ENCODE measurements around the gene MACROD2.
"Not testable (repeated sequence)": the region's sequence is repeated elsewhere in the genome, so short reads cannot be mapped to it uniquely, and the experiment has no call there.

MACROD2 gene

DNA sequence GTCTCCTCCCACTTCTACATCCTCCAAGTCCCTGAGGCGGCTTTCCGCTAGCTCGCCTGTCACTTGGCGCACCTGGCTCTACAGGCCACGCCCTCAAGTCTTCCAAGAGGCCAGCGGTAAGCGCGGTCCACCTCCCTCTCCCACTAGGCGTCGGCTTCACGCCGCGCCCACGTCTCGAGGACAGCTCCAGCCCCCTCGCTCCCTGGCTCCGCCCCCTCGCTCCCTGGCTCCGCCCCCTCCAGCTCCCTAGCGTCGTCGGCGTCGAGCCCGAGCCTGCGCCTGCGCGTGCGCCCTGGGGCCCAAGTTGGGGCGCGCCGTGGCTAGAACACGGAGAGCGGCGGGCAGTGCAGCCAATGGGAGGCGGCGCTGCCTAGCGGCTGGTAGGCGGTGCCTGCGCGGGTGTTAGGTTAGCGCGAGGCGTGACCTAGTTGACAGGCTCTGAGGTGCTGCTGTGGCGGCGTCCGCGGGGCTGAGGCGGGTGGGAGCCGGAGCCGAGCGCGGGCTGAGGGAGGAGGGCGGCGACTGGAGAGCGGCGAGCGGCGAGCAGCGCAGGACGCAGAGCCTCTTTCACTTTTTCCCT, at the start of gene MACROD2:
MACROD2 (plus strand) TSS at position 431 of the 580 bp plus-strand sequence.
- peak; percentile 66 for ATAC-seq

DNA sequence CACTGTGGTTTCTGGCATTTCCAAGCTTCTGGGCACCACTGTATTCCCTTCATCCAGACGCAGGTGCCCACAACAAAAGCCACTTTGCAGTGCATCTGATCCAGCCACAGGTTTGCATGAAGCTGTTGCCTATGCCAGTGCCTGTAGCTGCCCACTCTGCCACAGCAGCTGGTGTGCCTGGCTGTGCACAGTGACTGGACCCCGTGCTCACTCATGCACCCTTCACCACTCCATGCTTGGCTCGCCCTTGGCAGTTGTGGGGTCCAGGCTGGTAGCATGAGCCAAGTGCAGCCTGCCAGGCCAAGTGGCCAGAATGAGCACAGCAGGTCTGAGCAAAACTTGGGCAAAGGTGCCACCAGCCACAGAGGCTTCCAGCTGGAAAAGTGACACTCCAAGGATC, 47.6 kb upstream of the MACROD2 start:
- DNase-seq (no peak), ATAC-seq (no peak)

More for the DNA sequence above, at the start of gene MACROD2:
- DNase-seq, result peak; percentile 30

- no peak for ATAC-seq
- no peak for DNase-seq
Observed at GRCh38 chr20:13953227-13953626, 42.1 kb upstream of the MACROD2 start.

DNA sequence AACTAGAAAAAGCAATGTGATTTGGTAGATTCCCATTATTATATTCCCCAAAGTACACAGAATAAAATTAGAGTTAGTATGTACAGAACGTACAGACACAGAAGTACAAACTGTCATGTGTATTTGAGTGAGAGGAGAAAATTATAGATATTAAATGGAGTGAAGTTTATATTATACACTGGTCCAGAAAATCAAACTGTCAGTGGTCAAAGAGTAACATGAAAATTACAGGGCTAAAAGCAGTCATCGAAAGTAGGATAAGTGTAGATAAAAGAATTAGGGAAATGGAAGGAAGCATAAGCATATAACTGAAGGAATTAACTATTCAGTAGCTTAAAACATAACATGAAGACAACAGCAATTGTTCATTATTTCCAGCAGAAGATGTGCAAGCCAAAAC, 35.2 kb upstream of the MACROD2 start:
- no peak for ATAC-seq
- DNase-seq, result no peak

DNA sequence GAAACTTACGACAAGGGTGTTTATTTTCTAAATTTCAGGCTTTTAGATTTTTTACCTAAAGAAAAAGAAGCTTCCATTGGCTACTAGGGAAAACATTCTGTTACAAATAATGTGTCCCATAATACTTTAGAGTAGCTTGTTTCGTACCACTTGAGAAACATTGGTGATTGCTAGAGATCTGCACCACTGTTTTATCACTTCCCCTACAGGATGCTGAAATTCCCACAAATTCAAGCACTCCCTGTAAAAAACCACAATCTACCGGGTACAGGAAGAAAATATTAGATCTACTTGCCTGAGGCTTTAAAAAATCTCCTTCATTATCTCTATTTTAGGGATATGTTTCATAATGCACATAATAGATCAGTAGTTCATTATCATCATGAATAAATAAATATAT, 34.8 kb upstream of the MACROD2 start:
- DNase-seq (no peak), ATAC-seq (no peak)

- DNase-seq (no peak), ATAC-seq (no peak)
Observed at GRCh38 chr20:13984211-13984610, 11.1 kb upstream of the MACROD2 start.

DNA sequence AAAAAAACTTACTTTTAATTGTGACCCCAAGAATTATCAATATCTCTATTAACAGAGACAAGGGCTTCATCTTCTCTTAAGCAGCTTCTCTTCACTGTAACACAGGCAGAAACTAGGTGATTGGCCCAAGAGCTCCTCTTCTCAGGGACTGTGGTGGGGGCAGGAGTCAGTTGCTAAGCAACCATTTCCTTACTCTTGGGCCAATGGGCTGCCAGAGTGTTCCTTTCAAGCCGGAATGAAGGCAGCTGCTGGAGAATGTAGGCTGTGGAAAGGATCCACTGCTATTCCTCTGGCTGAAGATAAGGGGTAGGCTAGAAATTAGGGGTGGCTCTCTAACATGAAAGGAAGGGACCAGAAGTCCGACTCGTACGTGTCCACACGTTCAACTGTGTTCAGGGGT, 4.9 kb upstream of the MACROD2 start, which contains the start of gene SEL1L2:
SEL1L2 (minus strand) TSS at position 150 of the 400 bp plus-strand sequence; CDS start at position 70, 80 bp downstream.
- DNase-seq (no peak), ATAC-seq (no peak)

DNA sequence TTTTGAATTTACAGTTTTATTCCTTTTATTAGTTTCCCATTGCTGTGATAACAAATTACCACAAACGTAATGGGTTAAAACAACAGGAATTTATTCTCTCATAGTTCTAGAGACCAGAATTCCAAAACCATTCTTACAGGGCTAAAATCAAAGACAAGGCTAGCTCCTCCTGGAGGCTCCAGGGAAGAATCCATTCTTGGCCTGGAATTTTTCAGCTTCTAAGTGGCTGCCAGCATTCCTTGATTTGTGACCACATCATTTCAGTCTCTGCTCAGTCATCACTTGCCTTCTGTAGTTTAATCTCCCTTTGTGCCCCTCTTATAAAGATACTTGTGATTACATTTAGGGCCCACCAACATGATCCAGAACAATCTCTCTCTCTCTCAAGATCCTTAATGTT, 4.0 kb upstream of the MACROD2 start:
- ATAC-seq (no peak), DNase-seq (no peak)

GRCh38 chr20:13991955-13992354, 3.4 kb upstream of the MACROD2 start:
- not testable (repeated sequence) for DNase-seq

GRCh38 chr20:13995841-13996240, 525 bp downstream of the MACROD2 start:
- no peak for DNase-seq
- ATAC-seq, result no peak

More at GRCh38 chr20:13991955-13992354, 3.4 kb upstream of the MACROD2 start:
- ATAC-seq, result not testable (repeated sequence)

DNA sequence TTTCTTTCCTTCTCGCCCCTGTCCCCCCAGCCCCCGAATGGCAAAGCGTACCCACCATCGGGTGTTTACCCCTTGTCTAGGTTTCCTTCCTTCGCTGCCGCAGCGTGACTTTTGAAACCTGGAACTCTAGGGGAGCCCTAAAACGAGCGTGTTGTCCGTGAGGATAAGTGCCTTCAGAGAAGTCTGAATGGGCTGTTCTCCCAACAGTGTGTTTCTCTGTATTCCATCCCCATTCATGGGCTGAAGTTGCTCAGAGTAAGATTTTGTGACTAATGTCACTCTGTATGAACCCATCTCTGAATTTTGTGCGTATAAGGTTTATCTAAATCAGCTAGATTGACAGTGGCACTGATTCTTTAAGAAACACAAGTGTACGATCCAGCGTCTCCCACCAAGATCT, 949 bp downstream of the MACROD2 start:
- ATAC-seq, result no peak
- no peak for DNase-seq

GRCh38 chr20:14000917-14001316, 5.6 kb downstream of the MACROD2 start:
- no peak for ATAC-seq
- no peak for DNase-seq

DNA sequence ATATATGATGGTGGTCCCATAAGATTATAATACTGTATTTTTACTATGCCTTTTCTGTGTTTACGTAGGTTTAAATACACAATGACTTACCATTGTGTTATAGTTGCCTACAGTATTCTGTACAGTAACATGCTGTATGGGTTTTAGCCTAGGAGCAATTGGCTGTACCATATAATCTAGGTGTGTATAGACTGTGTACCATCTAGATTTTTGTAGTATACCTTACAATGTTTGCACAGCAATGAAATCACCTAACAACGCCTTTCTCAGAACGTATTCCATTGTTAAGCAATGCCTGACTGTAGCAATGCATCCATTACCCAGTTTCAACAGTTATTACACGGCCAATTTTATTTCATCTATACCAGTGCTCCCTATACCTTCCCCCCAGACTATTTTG, 10.7 kb downstream of the MACROD2 start:
- DNase-seq, result no peak
- no peak for ATAC-seq

DNA sequence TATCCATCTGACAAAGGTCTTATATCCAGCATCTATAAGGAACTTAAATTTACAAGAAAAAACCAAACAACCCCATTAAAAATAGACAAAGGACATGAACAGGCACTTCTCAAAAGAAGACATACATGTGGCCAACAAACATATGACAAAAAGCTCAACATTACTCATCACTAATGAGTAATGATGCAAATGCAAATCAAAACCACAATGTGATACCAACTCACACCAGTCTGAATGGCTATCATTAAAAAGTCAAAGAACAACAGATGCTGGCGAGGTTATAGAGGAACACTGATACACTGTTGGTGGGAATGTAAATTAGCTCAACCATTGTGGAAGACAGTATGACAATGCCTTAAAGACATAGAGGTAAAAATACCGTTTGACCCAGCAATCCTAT, 13.9 kb downstream of the MACROD2 start:
- no peak for ATAC-seq
- DNase-seq, result no peak

GRCh38 chr20:14012671-14013070, 17.4 kb downstream of the MACROD2 start:
- no peak for ATAC-seq

GRCh38 chr20:14030991-14031390, 35.7 kb downstream of the MACROD2 start:
- no peak for ATAC-seq

More at GRCh38 chr20:14012671-14013070, 17.4 kb downstream of the MACROD2 start:
- DNase-seq, result no peak

GRCh38 chr20:14033310-14033709, 38.0 kb downstream of the MACROD2 start:
- DNase-seq (no peak), ATAC-seq (no peak)

More at GRCh38 chr20:14030991-14031390, 35.7 kb downstream of the MACROD2 start:
- no peak for DNase-seq

- DNase-seq (no peak), ATAC-seq (no peak)
Observed at GRCh38 chr20:14036567-14036966, 41.3 kb downstream of the MACROD2 start.

DNA sequence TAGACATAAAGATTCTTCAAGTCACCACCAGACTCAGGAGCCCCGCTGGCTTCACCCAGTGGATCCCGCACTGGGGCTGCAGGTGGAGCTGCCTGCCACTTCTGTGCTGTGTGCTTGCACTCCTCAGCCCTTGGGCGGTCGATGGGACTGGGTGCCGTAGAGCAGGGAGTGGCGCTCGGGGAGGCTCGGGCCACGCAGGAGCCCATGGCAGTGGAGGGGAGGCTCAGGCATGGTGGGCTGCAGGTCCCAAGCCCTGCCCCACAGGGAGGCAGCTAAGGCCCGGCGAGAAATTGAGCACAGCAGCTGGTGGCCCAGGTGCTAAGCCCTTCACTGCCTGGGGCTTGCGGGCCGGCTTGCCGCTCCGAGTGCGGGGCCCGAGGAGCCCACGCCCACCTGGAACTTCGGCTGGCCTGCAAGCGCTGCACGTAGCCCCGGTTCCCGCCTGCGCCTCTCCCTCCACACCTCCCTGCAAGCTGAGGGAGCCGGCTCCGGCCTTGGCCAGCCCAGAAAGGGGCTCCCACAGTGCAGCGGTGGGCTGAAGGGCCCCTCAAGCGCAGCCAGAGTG, 49.5 kb downstream of the MACROD2 start:
- not testable (repeated sequence) for ATAC-seq, DNase-seq

GRCh38 chr20:14046534-14046933, 51.2 kb downstream of the MACROD2 start:
- no peak for DNase-seq

GRCh38 chr20:14049111-14049510, 53.8 kb downstream of the MACROD2 start:
- no peak for ATAC-seq

More at GRCh38 chr20:14046534-14046933, 51.2 kb downstream of the MACROD2 start:
- no peak for ATAC-seq

GRCh38 chr20:14051454-14051853, 56.1 kb downstream of the MACROD2 start:
- DNase-seq (no peak), ATAC-seq (no peak)

More at GRCh38 chr20:14049111-14049510, 53.8 kb downstream of the MACROD2 start:
- DNase-seq, result no peak

DNA sequence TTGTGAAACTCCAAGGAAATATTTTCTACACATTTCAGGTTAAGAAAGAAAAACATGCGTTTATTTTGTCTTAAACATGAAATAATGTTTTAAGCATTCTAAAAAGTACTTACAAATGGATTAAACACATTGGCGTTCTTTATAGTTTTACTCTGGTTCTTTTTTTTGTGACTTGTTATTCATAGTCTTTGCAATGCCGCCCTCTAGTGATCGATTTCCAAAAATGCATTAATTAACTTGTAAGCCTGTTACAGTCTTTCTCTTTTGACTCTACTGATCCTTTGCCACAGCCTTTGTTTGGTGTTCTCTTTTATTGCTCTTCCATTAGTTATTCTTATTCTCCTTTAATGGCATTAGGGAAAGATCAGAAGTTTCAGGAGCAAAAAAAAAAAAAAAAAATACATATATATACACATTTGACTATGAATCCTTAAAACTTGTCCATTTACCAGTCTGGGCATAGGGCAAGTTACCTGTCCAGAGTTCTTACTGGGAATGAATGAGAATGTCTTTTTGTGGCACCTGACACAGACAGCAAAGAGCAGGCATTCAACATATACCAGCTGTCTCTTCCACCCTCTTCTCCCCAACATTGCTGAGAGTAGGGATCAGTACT, 59.9 kb downstream of the MACROD2 start:
- ATAC-seq, result no peak
- peak; percentile 3 for DNase-seq

Data from stimulated activated naive CD8-positive, alpha-beta T cell treated with anti-CD3 and anti-CD28 coated beads, Interleukin-15, Interleukin-2, amounts not matched to agents 100 U/mL and 50 U/mL, for 24 hours (primary cell).